GM12878 (cell line): ENCODE data around the gene IFT22. TPM values are rescaled to one million over a fixed set of nuclear protein-coding genes. Genes with fewer than 3 reads are reported as not detected.

Experiments used
- CBX3 ChIP-seq: fragments of 200-600 bp; sonication (generic); IDR thresholded peaks from 2 replicates; pipeline ENCODE4 v1.6.1; 2016; ENCODE audit warnings: low read depth, borderline replicate concordance
- CEBPB ChIP-seq, 2 experiments: fragments of 150-350 bp in 1 of 2; IDR thresholded peaks; 2 replicates each; pipeline ENCODE4 v1.6.1; 2012 to 2014; ENCODE audit warnings: low read depth in 2 of 2, low read length in 2 of 2, borderline replicate concordance in 1 of 2, inconsistent platforms in 1 of 2
- IRF4 ChIP-seq: IDR thresholded peaks from 2 replicates; pipeline ENCODE4 v1.6.1; 2011; ENCODE audit warnings: low read depth, low read length
- KDM1A ChIP-seq: fragments of 200-600 bp; sonication (generic); IDR thresholded peaks from 2 replicates; pipeline ENCODE4 v1.6.1; 2016; ENCODE audit warnings: borderline replicate concordance
- MEF2B ChIP-seq: fragments of 450-650 bp; IDR thresholded peaks from 2 replicates; pipeline ENCODE4 v1.6.1; 2018; ENCODE audit warnings: mild to moderate bottlenecking, moderate library complexity; ENCODE audit not compliant: partially characterized antibody, poor library complexity, severe bottlenecking
- WRNIP1 ChIP-seq: IDR thresholded peaks from 2 replicates; pipeline ENCODE4 v1.6.1; 2011; ENCODE audit warnings: low read depth, low read length, improper control_type of control experiment, borderline replicate concordance
- YBX1 ChIP-seq: fragments of 450-650 bp; IDR thresholded peaks from 2 replicates; pipeline ENCODE4 v1.6.1; 2016; ENCODE audit warnings: antibody characterized with exemption
- ZNF384 ChIP-seq: IDR thresholded peaks from 2 replicates; pipeline ENCODE4 v1.6.1; 2012; ENCODE audit warnings: low read depth, mild to moderate bottlenecking, low read length, improper control_type of control experiment, borderline replicate concordance
- polyA plus RNA-seq, 11 experiments: library from polyadenylated mRNA; depleted of rRNA in 4 of 11; unstranded in 6 of 11; stranded (reverse) in 5 of 11; fragments of >200 nt; fragmentation: Nextera tagmentation in 4 of 11; fragmentation: Illumina TruSeq in 1 of 11; extraction: Ambion mirVana in 4 of 11; extraction: Trizol in 1 of 11; gene quantifications; 1 replicate in 1 of 11; 2 replicates in 10 of 11; pipeline versions ENCODE4 v1.2.1 to v1.2.3, GENCODE V29; 2011 to 2016; ENCODE audit warnings: inconsistent platforms in 2 of 11, missing spikeins in 2 of 11, low read depth in 1 of 11
- total RNA-seq, 4 experiments: library from RNA; depleted of rRNA in 3 of 4; stranded (reverse); fragments of >200 nt in 3 of 4; fragmentation: Illumina TruSeq in 1 of 4; extraction: Trizol in 1 of 4; gene quantifications; 2 replicates each; pipeline versions ENCODE4 v1.2.1 to v1.2.3, GENCODE V29; 2013 to 2021
- TF ChIP-seq, protein P1 (sequence below): fragments of 450-650 bp; formaldehyde crosslinking; IDR thresholded peaks from 2 replicates; pipeline ENCODE4 v1.4.0; 2022; ENCODE audit warnings: mild to moderate bottlenecking, moderate library complexity
- TF ChIP-seq, protein P2 (sequence below): fragments of 150-350 bp; IDR thresholded peaks from 2 replicates; pipeline ENCODE4 v1.6.1; 2014; ENCODE audit warnings: mild to moderate bottlenecking, low read depth, low read length
- TF ChIP-seq, protein P3 (sequence below): fragments of 450-650 bp; IDR thresholded peaks from 2 replicates; pipeline ENCODE4 v1.6.1; 2017; ENCODE audit warnings: mild to moderate bottlenecking, moderate library complexity

Gene IFT22
- total and polyA plus RNA-seq, 10 of the 15 experiments (the other 5 are each of a cell fraction or from before 2014, with no cell fraction given) = 10.1 to 25.7 (median 19.0) TPM

DNA sequence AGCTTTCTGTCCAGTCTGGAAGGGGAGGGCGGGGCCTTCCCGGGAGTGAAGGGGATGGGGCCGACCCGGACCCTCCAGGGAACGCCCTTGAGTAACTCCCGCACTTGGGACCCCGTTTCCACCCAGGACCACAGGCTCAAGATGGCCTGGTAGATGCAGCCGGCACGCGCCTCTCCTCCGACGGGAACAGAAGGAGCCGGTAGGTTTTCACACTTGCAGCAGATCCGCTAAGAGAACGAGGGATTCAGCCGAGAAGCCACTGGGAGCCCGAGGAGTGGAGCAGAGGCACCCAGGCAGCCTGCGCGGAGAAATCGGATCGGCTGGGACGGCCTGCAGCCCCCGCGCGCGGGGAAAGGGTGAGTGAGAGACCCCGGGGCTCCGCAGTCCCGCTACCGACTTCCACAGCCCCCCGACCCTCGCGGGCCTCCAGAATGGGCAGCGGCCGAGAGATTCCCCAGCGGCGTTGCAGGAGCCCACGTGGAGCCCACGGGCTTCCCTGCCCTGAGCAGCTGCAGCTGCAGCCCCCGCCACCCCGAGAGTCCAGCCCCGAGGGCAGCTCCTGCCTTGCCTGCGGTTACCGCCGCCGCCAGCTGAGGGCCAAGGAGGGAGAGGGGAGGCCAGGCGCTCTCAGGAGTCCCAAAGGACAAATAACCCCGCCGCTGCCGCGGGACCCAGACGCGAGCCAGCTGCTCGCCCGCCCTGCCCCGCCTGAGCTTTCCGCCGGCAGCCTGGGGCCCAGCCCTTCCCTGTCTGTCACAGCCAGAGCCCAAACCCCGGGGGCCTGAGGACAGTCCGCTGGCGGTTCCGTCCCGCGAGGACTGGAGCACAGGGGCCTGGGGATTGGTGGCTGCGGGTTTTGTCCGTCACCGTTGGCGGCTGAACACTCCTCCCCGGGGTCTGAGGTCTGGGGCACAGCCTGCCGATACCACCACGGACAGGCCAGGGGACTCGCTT lies 21.8 kb downstream of the IFT22 start (continued):
- TF ChIP-seq, protein P1, sequence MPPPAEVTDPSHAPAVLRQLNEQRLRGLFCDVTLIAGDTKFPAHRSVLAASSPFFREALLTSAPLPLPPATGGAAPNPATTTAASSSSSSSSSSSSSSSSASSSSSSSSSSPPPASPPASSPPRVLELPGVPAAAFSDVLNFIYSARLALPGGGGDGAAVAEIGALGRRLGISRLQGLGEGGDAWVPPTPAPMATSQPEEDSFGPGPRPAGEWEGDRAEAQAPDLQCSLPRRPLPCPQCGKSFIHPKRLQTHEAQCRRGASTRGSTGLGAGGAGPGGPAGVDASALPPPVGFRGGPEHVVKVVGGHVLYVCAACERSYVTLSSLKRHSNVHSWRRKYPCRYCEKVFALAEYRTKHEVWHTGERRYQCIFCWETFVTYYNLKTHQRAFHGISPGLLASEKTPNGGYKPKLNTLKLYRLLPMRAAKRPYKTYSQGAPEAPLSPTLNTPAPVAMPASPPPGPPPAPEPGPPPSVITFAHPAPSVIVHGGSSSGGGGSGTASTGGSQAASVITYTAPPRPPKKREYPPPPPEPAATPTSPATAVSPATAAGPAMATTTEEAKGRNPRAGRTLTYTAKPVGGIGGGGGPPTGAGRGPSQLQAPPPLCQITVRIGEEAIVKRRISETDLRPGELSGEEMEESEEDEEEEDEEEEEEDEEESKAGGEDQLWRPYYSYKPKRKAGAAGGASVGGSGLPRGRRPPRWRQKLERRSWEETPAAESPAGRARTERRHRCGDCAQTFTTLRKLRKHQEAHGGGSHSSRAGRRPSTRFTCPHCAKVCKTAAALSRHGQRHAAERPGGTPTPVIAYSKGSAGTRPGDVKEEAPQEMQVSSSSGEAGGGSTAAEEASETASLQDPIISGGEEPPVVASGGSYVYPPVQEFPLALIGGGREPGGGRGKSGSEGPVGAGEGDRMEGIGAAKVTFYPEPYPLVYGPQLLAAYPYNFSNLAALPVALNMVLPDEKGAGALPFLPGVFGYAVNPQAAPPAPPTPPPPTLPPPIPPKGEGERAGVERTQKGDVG (CRISPR knock-in tag) = no peak
- TF ChIP-seq IRF4 (no peak), MEF2B (no peak), CEBPB (IDR thresholded peaks at IDR 0.05; ENCODE audit: borderline replicate concordance in 1 of 2, low read depth in 2 of 2, low read length in 2 of 2) (no peak), YBX1 (no peak), KDM1A (no peak), ZNF384 (no peak), CBX3 (no peak), WRNIP1 (no peak)
- TF ChIP-seq, protein P2, sequence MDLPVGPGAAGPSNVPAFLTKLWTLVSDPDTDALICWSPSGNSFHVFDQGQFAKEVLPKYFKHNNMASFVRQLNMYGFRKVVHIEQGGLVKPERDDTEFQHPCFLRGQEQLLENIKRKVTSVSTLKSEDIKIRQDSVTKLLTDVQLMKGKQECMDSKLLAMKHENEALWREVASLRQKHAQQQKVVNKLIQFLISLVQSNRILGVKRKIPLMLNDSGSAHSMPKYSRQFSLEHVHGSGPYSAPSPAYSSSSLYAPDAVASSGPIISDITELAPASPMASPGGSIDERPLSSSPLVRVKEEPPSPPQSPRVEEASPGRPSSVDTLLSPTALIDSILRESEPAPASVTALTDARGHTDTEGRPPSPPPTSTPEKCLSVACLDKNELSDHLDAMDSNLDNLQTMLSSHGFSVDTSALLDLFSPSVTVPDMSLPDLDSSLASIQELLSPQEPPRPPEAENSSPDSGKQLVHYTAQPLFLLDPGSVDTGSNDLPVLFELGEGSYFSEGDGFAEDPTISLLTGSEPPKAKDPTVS = no peak
- TF ChIP-seq, protein P3, sequence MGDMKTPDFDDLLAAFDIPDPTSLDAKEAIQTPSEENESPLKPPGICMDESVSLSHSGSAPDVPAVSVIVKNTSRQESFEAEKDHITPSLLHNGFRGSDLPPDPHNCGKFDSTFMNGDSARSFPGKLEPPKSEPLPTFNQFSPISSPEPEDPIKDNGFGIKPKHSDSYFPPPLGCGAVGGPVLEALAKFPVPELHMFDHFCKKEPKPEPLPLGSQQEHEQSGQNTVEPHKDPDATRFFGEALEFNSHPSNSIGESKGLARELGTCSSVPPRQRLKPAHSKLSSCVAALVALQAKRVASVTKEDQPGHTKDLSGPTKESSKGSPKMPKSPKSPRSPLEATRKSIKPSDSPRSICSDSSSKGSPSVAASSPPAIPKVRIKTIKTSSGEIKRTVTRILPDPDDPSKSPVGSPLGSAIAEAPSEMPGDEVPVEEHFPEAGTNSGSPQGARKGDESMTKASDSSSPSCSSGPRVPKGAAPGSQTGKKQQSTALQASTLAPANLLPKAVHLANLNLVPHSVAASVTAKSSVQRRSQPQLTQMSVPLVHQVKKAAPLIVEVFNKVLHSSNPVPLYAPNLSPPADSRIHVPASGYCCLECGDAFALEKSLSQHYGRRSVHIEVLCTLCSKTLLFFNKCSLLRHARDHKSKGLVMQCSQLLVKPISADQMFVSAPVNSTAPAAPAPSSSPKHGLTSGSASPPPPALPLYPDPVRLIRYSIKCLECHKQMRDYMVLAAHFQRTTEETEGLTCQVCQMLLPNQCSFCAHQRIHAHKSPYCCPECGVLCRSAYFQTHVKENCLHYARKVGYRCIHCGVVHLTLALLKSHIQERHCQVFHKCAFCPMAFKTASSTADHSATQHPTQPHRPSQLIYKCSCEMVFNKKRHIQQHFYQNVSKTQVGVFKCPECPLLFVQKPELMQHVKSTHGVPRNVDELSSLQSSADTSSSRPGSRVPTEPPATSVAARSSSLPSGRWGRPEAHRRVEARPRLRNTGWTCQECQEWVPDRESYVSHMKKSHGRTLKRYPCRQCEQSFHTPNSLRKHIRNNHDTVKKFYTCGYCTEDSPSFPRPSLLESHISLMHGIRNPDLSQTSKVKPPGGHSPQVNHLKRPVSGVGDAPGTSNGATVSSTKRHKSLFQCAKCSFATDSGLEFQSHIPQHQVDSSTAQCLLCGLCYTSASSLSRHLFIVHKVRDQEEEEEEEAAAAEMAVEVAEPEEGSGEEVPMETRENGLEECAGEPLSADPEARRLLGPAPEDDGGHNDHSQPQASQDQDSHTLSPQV = no peak
